Esophagus muscularis mucosa (tissue), 3 donors: ENCODE data around the gene KRT83.

Source experiments
- CTCF ChIP-seq, 3 experiments: fragments of 200-600 bp in 2 of 3; fragments of 450-650 bp in 1 of 3; sonication (generic) in 2 of 3; IDR thresholded peaks; one replicate each; pipeline ENCODE4 v1.5.1; 2017 to 2019; ENCODE audit warnings: antibody characterized with exemption in 3 of 3, mild to moderate bottlenecking in 2 of 3, moderate library complexity in 1 of 3
- POLR2AphosphoS5 ChIP-seq, 2 donors: sonication (generic); formaldehyde crosslinking; IDR thresholded peaks; one replicate each; pipeline ENCODE4 v1.6.1; 2017; ENCODE audit warnings: antibody characterized with exemption in 2 of 2

DNA sequence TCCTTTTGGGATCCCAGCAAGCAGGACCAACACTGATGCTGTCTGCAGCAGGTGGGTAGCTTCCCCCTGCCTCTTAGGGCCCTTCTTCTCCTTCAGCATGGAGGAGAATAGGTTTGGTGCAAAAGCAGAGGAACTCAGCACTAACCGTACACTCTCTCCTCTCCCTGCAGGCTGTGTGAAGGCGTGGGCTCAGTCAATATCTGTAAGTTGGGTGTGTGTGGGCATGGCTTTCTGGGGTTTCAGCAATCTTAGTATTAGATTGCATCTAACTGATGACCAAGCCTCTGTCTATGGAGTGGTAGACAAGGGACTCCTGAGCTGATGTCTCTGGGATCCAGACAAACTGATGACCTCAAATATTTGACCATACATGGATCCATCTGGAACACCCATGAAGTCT is 31.8 kb upstream of the KRT83 start:
- no peak for TF ChIP-seq CTCF (IDR thresholded peaks at IDR 0.05)
- no peak for TF ChIP-seq POLR2AphosphoS5 (IDR thresholded peaks at IDR 0.05)
